Measurements from ENCODE around the gene HLA-DQB1. TPM values are rescaled to one million over a fixed set of nuclear protein-coding genes. Genes with fewer than 3 reads are reported as not detected.

HLA-DQB1 gene
- total RNA-seq, 3 donors from 2014 or later (not counting 1 experiment from before 2014, with no cell fraction given): 24.8 to 97.3 (median 25.5) TPM

- ATAC-seq (no peak), DNase-seq (no peak)
- peaks cover 8% of the 10 kb centered on the region for H3K36me3 Mint-ChIP-seq
- intact Hi-C loops (cut with micrococcal nuclease): no loop called here
- peaks cover 10% of the 10 kb centered on the region for H3K4me1 ChIP-seq (ENCODE audit: control insufficient read depth, insufficient read depth, low read length)
- peaks cover 0 to 2% of the 10 kb centered on the region in 2 donors for H3K27me3 Mint-ChIP-seq (ENCODE audit: low read depth in 2 of 2)
- H3K27me3 ChIP-seq (ENCODE audit: control insufficient read depth, insufficient read depth, low read length): no peaks in the 10 kb centered on the region
- H3K4me3 Mint-ChIP-seq: no peak overlapping the region
- H3K9me3 ChIP-seq (ENCODE audit: control insufficient read depth, insufficient read depth, low read length): no peaks in the 10 kb centered on the region
- no peak overlapping the region for H3K4me3 ChIP-seq (ENCODE audit: low read length)
- 100% methylated on average over 1 of the region's 1 CpG for WGBS (ENCODE audit: insufficient coverage)
- H3K9me3 Mint-ChIP-seq: peaks cover 3 to 5% of the 10 kb centered on the region in 2 donors
- H3K27ac Mint-ChIP-seq: no peak overlapping the region
- no peak overlapping the region for H3K27ac ChIP-seq (ENCODE audit: low read length)
- TF ChIP-seq CTCF (IDR thresholded peaks at IDR 0.05): no peak
- H3K4me1 Mint-ChIP-seq: peaks cover 29 to 40% of the 10 kb centered on the region in 2 donors
- no peaks in the 10 kb centered on the region for H3K36me3 ChIP-seq (ENCODE audit: control insufficient read depth, insufficient read depth, low read length)
These were observed 48.7 kb downstream of the HLA-DQB1 start for GRCh38 chr6:32617751-32618150.

GRCh38 chr6:32615885-32616532 is 50.4 kb downstream of the HLA-DQB1 start:
- Mint-ChIP-seq H3K4me3 (no peak overlapping the region), H3K4me1 (peaks cover 11 to 24% of the 10 kb centered on the region in 2 donors), H3K9me3 (peaks cover 3 to 5% of the 10 kb centered on the region in 2 donors), H3K27ac (peak overlapping the region in 1 of 2 donors; percentile 45), H3K27me3 (ENCODE audit: low read depth in 2 of 2) (peaks cover 0 to 2% of the 10 kb centered on the region in 2 donors), H3K36me3 (peaks cover 8% of the 10 kb centered on the region)
- Histone ChIP-seq H3K27ac (ENCODE audit: low read length) (no peak overlapping the region), H3K27me3 (ENCODE audit: control insufficient read depth, insufficient read depth, low read length) (no peaks in the 10 kb centered on the region), H3K9me3 (ENCODE audit: control insufficient read depth, insufficient read depth, low read length) (no peaks in the 10 kb centered on the region), H3K4me1 (ENCODE audit: control insufficient read depth, insufficient read depth, low read length) (no peaks in the 10 kb centered on the region), H3K36me3 (ENCODE audit: control insufficient read depth, insufficient read depth, low read length) (no peaks in the 10 kb centered on the region), H3K4me3 (ENCODE audit: low read length) (no peak overlapping the region)
- intact Hi-C loops (cut with micrococcal nuclease): no loop called here
- DNase-seq: no peak
- peak in 1 of 3 donors; percentile 64 for ATAC-seq
- TF ChIP-seq CTCF (IDR thresholded peaks at IDR 0.05): no peak
- WGBS (ENCODE audit: insufficient coverage): 33% methylated on average over 3 of the region's 3 CpGs

- WGBS (ENCODE audit: insufficient coverage): 0% methylated on average over 1 of the region's 1 CpG
- DNase-seq (no peak), ATAC-seq (no peak)
- Mint-ChIP-seq H3K9me3 (peaks cover 3 to 5% of the 10 kb centered on the region in 2 donors), H3K4me1 (peaks cover 7 to 22% of the 10 kb centered on the region in 2 donors), H3K27me3 (ENCODE audit: low read depth in 2 of 2) (peaks cover 0 to 2% of the 10 kb centered on the region in 2 donors), H3K27ac (no peak overlapping the region), H3K4me3 (no peak overlapping the region), H3K36me3 (peaks cover 8% of the 10 kb centered on the region)
- Histone ChIP-seq H3K36me3 (ENCODE audit: control insufficient read depth, insufficient read depth, low read length) (no peaks in the 10 kb centered on the region), H3K4me1 (ENCODE audit: control insufficient read depth, insufficient read depth, low read length) (no peaks in the 10 kb centered on the region), H3K27me3 (ENCODE audit: control insufficient read depth, insufficient read depth, low read length) (no peaks in the 10 kb centered on the region), H3K9me3 (ENCODE audit: control insufficient read depth, insufficient read depth, low read length) (no peaks in the 10 kb centered on the region), H3K27ac (ENCODE audit: low read length) (no peak overlapping the region), H3K4me3 (ENCODE audit: low read length) (no peak overlapping the region)
- intact Hi-C loops (cut with micrococcal nuclease): no loop called here
- TF ChIP-seq CTCF (IDR thresholded peaks at IDR 0.05): no peak
These were observed 51.9 kb downstream of the HLA-DQB1 start for GRCh38 chr6:32614366-32615081.
